ENCODE measurements around the gene IFRD2. TPM values are rescaled to one million over a fixed set of nuclear protein-coding genes. Genes with fewer than 3 reads are reported as not detected.
"Not testable (repeated sequence)": the region's sequence is repeated elsewhere in the genome, so short reads cannot be mapped to it uniquely, and the experiment has no call there.

The IFRD2 gene
- total RNA-seq, 1 donor from 2014 or later: 92.2 TPM

DNA sequence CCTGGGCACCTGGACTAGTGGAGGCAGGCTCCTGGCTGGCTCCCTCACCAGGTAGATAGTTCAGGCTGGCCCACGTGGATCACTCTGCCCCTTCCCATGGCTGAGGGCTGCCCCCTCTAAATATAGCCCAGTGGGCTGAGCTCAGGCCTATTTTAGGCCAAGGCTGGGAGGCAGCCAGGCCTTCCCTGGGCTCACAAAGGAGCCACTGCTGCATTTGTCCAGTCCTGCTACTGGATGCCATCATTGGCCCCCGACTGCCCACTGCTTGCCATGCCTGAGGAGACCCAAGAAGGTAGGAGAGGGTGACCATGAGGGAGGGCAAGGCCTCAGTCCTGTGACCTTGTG is 13.4 kb downstream of the IFRD2 start, which contains the start of gene LSMEM2:
Gene LSMEM2, plus strand, starts transcription at position 208 of the 345 bp plus-strand sequence. Its CDS starts 27 bp downstream, at position 235.
- no peak for DNase-seq

DNA sequence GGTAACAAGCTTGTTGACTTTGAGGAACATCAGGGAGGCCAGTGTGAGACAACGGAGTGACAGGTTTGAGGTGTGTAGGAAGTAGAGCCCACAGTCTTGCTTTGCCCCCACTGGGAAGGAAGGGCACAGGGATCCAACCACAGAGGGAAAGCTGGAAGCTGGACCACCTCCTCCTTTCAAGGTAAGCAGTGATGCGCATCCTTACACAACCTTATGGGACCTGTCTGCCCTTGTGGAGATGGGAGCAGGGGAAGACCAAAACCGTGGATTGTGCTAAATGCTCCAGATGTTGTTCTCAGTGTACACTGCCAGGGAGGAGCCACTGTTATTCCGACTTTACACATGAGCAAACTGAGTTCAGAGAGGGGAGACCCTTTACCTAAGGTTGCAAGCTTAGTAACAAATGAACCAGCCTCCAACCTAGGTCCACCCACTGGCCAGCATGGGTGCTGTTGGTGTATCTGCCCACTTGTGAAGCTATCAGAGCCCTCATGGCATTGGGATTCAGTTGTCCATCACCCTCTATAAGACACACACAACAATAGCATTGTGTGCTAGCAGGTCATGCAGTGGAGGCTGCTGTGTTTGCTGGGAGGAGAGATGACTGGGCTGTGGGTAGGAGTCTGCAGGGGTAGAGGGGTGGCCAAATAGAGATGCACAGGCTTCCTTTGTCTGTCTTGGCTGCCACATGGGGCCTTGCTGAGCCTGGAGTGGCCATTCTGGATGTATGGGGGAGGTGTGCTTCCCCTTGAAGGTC is 13.9 kb downstream of the IFRD2 start:
- no peak for DNase-seq

DNA sequence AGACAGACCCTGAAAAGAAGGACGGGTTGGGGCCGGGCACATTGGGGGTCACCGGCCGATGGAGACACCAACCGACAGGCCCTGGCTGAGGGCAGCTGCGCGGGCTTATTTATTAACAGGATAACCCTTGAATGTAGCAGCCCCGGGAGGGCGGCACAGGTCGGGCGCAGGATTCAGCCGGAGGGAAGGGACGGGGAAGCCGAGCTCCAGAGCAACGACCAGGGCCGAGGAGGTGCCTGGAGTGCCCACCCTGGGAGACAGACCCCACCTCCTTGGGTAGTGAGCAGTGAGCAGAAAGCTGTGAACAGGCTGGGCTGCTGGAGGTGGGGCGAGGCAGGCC is 15.5 kb downstream of the IFRD2 start:
- no peak for DNase-seq

DNA sequence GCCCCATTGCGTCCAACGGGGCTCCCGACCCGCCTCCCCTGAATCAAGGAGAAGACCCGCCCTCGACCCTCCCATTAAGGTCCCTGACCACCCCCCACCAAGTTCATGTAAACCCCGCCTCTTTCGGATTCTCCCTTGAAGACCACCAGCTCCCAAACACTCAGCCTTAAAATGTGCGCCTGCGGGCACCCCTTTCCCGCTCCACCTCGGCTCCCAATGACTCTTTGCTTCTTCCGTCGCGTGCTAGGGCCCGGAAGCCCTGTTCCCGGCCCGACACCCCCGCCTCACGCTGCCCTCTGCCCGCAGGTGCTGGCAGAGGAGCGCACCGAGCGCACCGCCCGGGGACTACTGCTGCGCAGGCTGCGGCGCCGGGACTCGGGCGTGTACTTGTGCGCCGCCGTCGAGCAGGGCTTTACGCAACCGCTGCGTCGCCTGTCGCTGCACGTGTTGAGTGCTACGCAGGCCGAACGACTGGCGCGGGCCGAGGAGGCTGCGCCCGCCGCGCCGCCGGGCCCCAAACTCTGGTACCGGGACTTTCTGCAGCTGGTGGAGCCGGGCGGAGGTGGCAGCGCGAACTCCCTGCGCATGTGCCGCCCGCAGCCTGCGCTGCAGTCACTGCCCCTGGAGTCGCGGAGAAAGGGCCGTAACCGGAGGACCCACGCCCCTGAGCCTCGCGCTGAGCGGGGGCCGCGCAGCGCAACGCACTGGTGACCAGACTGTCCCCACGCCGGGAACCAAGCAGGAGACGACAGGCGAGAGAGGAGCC is 16.1 kb downstream of the IFRD2 start:
- DNase-seq: no peak

DNA sequence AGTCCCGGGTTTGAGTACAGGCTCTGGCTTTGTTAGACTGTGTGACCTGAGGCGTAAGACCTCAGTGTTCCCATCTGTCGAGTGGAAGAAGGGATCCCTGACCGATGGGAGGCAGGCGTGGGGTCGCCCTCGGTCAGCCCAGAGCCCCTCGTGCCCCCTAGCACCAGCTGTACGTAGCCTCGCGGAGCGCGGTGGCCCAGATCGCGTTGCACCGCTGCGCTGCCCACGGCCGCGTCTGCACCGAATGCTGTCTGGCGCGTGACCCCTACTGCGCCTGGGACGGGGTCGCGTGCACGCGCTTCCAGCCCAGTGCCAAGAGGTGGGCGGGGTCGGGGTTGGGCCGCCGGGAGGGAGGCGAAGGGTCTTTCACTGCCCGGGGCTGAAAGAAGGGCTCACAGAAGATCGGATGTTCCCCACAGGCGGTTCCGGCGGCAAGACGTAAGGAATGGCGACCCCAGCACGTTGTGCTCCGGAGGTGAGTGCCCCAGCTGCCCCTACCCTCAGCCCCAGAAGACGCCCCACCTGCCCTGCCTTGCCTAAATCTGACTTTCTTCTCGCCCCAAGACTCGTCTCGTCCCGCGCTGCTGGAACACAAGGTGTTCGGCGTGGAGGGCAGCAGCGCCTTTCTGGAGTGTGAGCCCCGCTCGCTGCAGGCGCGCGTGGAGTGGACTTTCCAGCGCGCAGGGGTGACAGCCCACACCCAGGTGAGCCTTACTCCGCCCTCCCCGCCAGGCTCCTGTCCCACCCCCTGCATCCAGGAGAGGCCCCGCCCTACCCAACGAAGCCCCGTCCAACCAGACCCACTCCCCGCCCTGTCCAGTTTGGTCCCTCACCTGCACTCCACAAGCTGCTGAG is 16.9 kb downstream of the IFRD2 start:
- DNase-seq: no peak

DNA sequence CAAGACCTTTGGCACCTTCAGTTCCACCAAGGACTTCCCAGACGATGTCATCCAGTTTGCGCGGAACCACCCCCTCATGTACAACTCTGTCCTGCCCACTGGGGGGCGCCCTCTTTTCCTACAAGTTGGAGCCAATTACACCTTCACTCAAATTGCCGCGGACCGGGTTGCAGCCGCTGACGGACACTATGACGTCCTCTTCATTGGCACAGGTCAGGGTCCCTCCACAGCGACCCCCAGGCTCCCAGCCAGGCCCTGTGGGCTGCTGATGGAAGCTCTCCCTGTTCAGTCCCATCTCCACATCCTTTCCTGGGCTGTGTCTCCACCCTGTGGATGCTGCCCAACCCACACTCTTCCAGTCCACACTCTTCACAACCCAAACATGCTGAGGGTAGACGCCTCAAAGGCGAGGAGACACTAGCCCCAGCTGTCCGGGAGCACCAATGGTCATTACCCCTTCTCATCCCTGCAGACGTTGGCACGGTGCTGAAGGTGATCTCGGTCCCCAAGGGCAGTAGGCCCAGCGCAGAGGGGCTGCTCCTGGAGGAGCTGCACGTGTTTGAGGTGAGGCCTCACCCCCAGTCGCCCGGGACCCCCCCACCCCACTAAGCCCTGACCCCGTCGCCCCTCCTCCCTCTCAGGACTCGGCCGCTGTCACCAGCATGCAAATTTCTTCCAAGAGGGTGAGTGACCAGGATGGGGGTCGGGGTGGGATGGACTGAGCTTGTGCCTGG is 17.7 kb downstream of the IFRD2 start:
- DNase-seq: peak; percentile 86

DNA sequence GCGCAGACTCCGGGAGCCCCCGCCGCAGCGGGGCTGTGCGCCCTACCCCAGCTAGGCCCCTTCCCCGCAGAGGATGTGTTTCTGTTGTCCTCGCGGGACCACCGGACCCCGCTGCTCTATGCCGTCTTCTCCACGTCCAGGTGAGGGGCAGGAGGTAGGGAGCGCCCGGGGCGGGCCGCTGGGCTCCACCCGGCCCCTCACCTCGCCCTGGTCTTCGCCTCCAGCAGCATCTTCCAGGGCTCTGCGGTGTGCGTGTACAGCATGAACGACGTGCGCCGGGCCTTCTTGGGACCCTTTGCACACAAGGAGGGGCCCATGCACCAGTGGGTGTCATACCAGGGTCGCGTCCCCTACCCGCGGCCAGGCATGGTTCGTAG is 18.6 kb downstream of the IFRD2 start:
- DNase-seq: no peak

DNA sequence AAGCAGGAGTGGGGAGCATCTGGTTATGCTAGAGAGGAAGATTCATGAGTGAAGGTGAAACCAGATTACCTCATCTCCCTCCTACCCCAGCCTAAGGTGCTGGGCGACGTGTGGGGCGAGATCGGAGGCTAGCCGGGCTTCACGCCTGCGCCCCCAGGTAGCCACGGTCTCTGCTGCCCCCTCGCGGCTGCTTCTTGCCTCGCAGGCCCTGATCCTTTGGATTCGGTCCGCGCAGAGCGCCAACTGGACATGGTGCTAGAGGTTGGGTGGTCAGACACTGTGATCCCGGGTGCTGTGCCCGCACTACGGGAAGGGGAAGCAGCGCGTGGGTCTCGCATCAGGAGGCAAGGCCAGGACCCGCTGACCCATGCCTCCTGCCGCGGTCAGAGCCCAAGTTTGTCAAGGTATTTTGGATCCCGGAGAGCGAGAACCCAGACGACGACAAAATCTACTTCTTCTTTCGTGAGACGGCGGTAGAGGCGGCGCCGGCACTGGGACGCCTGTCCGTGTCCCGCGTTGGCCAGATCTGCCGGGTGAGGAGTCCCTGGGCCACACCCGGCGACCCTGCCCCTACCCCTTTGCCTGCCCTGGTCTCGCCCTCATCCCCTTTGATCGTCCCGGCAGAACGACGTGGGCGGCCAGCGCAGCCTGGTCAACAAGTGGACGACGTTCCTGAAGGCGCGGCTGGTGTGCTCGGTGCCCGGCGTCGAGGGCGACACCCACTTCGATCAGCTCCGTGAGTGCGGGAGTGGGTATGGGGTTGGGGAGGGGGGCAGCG is 19.1 kb downstream of the IFRD2 start:
- DNase-seq: peak; percentile 88

DNA sequence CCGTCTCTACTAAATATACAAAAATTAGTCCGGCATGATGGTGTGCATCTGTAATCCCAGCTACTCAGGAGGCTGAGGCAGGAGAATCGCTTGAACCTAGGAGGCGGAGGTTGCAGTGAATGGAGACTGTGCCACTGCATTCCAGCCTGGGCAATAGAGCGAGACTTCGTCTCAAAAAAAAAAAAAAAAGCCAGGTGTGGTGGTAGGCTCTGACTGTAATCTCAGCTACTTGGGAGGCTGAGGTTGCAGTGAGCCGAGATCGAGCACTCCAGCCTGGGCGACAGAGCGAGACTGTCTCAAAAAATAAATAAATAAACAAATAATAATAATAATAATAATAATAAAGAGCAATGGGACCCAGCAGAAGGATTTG is 19.7 kb downstream of the IFRD2 start:
- not testable (repeated sequence) for DNase-seq

DNA sequence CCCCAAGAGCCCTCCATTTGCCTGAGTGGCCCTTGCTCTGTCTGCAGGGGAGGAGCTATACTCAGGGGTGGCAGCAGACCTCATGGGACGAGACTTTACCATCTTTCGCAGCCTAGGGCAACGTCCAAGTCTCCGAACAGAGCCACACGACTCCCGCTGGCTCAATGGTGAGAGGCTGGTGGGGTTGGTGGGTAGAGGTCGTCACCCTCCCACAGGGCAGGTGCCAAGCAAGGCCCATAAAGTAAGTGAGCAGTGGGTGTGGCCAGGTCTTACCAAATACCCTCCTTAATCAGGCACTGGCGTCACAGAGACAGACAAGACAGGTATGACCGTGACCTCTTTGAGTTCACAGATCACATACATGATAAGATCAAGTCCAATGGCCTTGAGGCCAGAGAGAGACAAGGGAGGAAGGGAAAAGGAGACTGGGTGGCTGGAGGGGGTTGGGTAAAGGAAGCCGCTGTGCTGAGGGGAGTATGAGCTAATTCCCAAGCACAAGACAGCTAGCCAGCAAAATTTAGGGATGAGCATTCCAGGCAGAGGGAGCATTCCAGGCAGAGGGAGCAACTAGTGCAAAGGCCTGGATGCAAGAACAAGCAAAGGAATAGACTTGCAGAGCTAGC is 20.8 kb downstream of the IFRD2 start:
- no peak for DNase-seq

DNA sequence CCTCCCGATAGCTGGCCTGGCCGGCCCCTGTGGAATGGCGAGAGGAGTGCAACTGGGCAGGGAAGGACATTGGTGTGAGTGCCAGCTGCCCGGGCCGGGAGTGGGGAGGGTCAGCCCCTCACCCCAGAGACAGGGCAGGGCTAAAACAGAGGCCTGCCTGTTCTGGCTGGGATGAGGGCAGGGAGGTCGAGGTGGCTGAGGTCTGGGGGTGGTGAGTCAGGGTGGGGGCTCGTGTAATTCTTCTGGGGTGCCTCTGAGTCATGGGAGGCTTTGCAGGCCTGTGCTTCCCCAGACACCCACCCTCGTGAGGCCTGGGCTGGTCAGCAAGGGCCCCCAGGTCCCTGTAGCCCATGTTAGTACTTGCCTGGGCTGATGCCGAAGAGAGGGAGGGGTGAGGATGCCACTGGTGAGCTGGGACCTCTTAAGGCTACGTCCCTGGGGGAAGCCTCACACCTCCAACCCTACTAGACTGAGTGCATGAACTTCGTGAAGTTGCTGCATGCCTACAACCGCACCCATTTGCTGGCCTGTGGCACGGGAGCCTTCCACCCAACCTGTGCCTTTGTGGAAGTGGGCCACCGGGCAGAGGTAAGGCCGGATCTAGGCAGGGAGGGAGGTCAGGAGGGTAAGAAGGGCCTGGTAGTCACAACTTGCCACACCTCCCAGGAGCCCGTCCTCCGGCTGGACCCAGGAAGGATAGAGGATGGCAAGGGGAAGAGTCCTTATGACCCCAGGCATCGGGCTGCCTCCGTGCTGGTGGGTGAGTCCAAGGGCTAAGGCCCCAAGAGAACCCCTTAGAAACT is 21.6 kb downstream of the IFRD2 start:
- no peak for DNase-seq

DNA sequence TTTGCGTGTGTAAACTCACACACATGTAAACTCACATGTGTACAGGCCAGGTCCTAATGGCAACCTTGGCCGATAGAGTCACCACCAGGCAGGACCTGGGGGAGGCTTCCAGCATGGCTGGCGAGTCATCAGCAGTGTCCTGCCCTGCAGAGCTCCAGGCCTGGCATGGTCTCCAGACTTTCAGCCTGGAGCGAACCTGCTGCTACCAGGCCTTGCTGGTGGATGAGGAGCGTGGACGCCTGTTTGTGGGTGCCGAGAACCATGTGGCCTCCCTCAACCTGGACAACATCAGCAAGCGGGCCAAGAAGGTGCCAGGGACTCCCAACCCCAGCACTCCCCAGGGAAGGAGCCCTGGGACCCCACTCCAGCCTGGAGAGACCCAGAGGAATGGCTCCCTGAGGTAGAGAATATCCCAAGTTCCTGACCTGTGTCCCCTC is 22.2 kb downstream of the IFRD2 start:
- DNase-seq: no peak

DNA sequence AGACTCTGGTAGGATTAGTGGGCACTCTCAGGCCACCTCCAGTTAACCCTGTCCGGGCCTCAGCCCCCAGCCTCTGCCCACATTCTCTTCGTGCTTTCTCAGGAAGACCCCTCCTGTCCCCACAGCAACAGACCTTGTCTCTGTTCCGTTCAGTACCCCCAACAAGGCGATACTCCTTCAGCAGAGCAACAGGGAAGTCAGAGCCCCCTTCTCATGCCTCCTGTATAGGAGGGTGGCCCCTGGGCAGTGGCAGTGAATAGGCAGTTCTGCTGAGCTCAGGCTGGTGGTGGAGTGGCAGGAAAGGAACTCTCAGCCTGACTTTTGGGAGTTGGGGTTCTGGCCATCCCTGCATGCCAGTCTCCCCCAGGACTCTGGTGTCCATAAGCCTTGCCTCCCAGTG is 22.8 kb downstream of the IFRD2 start:
- DNase-seq: no peak

DNA sequence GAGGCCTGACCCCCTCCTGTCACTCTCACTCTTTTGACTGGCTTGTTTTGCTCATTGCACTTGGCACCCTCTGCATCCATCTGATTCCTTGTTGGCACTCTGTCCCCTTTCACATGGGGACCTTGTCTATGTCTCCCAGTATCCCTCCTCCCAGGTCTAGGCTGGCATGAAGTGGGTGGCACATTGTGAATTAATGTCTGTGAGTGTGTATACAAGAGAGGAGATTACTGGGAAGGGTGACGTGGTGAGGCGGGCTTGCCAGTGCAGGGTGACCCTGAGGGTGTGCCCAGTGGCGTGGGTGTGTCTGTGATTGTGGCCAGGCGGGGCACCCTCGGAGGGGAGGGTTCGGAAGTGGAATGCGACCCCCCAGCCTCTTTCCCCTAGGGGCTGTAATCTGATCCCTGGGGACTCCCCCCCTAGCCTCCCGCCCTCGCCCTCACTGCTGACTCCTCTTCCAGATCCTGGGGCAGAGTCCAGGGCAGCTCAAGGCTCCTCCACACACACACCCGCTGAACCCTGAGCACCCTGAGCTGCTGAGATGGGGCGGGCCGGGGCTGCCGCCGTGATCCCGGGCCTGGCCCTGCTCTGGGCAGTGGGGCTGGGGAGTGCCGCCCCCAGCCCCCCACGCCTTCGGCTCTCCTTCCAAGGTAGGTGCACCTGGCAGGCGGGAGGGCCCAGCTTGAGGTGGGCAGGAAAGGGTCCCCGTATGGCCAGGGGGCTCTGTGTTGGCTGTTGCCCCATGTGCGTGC is 23.4 kb downstream of the IFRD2 start, which contains the start of gene SEMA3B:
Gene SEMA3B, plus strand, starts transcription at position 445 of the 749 bp plus-strand sequence. Its CDS starts 94 bp downstream, at position 539.
- no peak for DNase-seq

DNA sequence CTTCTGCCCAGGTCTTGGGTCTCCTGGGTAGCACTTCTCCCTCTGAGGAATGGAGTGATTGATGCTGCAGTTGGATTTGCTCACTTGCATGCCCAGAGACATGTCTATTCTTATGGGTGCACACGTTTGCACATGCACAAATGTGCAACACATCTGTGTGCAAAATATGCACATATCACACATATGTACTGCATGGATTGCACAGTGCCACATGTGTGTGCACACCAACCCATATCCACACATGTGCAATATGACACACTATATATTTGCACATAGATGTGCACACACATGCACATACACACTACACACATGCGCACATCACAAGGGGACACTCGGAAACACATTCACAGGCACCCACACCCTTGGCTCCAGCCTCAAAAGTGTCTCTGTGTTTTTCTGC is 24.0 kb downstream of the IFRD2 start:
- no peak for DNase-seq

DNA sequence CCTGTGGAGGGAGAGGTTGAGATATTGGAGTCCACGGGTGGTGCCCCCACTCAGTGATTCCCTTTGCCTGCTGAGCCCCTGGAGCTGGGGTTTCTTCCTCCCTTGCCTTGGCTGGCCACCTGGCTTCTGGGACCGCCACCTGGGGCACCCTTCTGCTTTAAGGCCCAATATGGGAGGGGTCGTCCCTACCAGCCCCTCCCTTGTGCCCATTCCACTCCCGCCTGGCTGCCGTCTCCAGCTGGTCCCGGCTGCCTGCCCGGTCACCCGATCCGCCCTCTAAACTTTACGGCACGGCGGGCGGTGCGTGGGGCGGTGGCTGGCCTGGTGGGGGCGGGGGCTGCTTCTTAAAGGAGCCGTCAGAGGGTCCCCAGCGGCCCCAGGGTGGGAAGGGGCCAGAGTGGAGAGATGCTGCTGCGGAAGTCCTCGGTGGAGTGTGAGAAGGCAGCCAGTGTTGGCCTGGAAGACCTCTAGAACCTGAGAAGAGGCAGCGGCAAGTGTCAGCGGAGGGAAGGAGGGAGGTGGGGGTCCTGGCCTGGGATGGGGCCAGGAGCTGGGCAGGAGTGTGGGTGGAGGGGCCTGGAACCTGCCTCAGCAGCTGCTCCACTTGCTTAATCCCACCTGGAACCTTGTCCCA is 24.8 kb downstream of the IFRD2 start:
- no peak for DNase-seq

DNA sequence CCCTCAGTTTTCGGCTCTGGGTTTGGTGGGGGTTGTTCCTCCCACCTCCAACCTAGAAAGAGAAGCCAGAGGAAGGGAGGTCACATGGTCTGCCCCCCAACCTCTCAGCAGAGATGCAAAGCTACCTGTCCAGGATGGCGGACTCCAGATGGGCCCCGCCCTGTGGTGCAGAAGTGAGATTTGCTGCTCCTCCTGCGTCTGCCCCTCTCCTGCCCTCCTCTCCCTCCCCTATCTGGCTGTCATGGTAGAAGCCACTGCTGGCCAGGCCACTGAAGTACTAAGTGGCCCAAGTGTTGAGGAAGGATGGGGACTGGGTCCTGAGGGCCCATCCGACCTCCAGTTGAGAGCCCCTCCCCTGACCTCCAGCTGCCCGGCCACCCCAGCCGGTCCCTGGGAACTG is 25.4 kb downstream of the IFRD2 start:
- DNase-seq: no peak

DNA sequence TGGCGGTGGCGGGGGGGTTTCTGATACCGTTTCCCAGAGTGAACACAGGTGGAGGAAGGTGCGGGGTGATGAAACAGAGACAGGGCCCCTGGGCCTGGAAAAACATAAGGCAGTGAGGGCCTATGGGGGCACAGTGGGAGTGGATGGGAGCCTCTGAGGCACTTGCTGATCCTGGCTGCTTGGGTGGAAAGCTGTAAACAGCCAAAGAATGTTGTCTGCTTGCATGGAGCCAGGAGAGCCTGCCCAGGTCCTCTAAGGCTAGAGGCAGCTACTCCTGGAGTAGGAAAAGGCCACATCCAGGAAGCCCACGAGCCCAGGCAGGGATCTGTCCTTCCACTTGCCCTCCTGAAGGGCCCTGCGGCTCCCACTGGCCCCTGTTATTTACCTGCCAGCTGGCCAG is 26.2 kb downstream of the IFRD2 start:
- no peak for DNase-seq

DNA sequence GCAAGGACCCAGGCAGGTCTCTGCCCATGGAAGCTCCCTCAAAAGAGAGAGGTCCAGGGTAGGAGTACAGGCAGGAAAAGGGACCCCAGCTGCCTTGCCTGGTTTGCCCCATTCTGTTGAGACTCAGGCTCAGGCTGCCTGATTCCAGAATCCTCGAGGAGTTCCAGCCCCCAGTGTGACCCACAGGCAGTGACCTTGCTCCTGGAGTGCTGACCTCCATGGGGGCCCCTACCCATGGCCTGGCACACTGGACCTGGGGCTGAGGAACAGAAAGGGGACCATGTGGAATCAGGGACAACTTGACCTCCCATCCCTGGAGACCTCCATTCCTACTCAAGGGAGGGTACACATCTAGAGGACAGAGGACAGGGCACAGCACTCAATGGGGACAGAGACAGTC is 26.7 kb downstream of the IFRD2 start:
- DNase-seq: no peak
